ENCODE measurements around the gene TSPAN10. TPM values are rescaled to one million over a fixed set of nuclear protein-coding genes. Genes with fewer than 3 reads are reported as not detected.

TSPAN10 gene
- total and polyA plus RNA-seq, 8 donors = 0.24 to 2.2 (median 1.2) TPM

DNA sequence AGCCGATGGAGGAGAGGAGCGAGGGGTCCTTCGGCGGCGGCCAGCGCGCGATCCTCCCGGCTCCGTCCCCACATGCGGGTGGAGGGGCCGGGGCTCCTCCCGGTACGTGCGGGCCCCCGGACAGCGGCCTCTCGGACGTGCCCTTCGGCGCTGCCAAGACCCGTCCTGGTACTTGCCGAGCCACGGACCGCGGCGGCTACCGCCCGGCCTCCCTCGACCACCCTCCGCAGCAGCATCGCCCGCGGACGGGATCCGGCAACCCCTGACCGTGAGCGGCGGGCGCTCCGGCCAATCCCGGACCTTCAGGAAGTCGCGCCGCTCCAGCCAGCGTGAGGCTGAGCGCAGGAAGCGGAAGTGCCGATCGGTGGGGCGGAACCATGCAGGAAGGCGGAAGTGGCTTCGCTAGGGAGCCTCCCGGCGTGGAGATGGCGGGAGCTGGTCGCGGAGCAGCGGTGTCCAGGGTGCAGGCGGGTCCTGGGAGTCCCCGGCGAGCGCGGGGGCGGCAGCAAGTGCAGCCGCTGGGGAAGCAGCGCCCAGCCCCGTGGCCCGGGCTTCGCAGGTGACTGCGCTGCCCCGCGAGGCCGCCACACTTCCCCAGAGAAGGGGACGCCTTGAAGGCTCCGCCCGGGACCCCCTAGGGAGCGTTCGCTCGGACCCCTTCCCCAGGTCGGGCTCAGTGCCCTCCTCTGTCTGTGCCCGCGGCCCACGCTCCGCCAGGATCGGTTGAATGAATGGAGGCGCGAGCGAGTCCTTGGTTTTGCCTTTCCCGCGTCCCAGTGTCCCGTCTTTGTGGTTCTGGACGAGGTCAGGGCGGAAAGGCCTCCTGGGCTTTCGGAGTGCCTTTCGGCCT, 29.6 kb downstream of the TSPAN10 start, which contains the start of the genes CCDC137 and OXLD1:
TSS of gene CCDC137 (plus strand) at position 396 of the 850 bp plus-strand sequence. CDS start at position 426, 30 bp downstream.
TSS of gene OXLD1 (minus strand) at position 264 of the 850 bp plus-strand sequence. CDS start at position 236, 28 bp downstream.
- 0 to 1% methylated on average over 75 to 96 of the region's 96 CpGs for WGBS, 2 donors
- FAIRE-seq = no peak

DNA sequence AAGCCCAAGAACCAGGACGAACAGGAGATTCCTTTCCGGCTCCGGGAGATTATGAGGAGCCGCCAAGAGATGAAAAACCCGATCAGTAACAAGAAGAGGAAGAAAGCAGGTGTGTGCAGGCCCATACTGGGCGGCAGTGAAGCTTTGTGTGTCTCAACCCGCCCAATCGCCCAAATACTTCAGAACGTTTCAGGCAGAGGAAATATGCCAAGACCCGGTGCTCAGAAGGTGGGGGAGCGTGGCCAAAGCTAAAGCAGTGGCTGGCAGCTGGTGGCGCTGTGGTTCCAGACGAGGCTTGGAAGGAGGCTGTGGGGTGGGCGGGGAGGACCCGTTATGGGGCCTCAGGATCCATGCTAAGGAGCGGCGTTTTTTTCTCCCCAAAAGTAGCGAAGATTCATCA, 30.8 kb downstream of the TSPAN10 start:
- Histone ChIP-seq H3K9me3 (no peaks in the 10 kb centered on the region), H3K4me1 (peaks cover 0 to 15% (median 6%) of the 10 kb centered on the region in 3 donors), H3K36me3 (peaks cover 0 to 16% (median 7%) of the 10 kb centered on the region in 3 donors), H3K27me3 (no peaks in the 10 kb centered on the region), H3K4me3 (peak overlapping the region in 1 of 4 donors; percentile 80), H3K27ac (no peak overlapping the region)
- ATAC-seq (no peak), DNase-seq (no peak), FAIRE-seq (no peak)
- TF ChIP-seq, protein P1, sequence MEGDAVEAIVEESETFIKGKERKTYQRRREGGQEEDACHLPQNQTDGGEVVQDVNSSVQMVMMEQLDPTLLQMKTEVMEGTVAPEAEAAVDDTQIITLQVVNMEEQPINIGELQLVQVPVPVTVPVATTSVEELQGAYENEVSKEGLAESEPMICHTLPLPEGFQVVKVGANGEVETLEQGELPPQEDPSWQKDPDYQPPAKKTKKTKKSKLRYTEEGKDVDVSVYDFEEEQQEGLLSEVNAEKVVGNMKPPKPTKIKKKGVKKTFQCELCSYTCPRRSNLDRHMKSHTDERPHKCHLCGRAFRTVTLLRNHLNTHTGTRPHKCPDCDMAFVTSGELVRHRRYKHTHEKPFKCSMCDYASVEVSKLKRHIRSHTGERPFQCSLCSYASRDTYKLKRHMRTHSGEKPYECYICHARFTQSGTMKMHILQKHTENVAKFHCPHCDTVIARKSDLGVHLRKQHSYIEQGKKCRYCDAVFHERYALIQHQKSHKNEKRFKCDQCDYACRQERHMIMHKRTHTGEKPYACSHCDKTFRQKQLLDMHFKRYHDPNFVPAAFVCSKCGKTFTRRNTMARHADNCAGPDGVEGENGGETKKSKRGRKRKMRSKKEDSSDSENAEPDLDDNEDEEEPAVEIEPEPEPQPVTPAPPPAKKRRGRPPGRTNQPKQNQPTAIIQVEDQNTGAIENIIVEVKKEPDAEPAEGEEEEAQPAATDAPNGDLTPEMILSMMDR (IDR thresholded peaks at IDR 0.05) = no peak
- intact Hi-C loops (cut with DNase I) = no loop called here
- 84 to 88% methylated on average over 18 of the region's 18 CpGs for WGBS, 2 donors

More for the DNA sequence above, 29.6 kb downstream of the TSPAN10 start, which contains the start of the genes CCDC137 and OXLD1:
- peaks cover 0 to 15% (median 6%) of the 10 kb centered on the region in 3 donors for H3K4me1 ChIP-seq
- ATAC-seq (peak; percentile 98 to 99 (median 99)), DNase-seq (peak; percentile 94 to 98 (median 96))
- TF ChIP-seq, protein P1 (IDR thresholded peaks at IDR 0.05) = no peak
- no peaks in the 10 kb centered on the region for H3K27me3 ChIP-seq
- H3K27ac ChIP-seq = peak within 1 kb of the TSS; percentile 33 to 63 (median 62)
- intact Hi-C loops (cut with DNase I) = no loop called here
- no peaks in the 10 kb centered on the region for H3K9me3 ChIP-seq
- peaks cover 0 to 6% (median 0%) of the 10 kb centered on the region in 3 donors for H3K36me3 ChIP-seq
- peak within 1 kb of the TSS; percentile 80 to 99 (median 98) for H3K4me3 ChIP-seq

DNA sequence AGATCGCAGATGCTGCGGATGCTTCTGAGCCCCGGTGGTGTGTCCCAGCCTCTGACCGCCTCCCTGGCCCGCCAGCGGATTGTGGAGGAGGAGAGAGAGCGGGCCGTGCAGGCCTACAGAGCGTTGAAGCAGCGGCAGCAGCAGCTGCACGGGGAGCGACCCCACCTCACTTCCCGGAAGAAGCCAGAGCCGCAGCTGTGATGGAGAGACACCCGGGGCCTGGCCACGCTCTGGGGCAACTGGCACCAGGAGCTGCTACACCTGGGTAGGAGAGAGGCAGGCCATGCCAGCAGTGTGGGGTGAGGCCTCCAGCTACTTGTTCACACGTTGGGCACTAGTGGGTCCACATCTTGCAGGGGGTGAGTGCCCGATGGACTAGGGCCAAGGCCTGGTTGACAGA, 35.5 kb downstream of the TSPAN10 start:
- 82 to 84% methylated on average over 18 of the region's 18 CpGs for WGBS, 2 donors
- ATAC-seq (no peak), DNase-seq (peak in 1 of 6 donors; percentile 66), FAIRE-seq (no peak)
- Histone ChIP-seq H3K9me3 (no peaks in the 10 kb centered on the region), H3K4me1 (peaks cover 0 to 4% (median 0%) of the 10 kb centered on the region in 3 donors), H3K27ac (no peak overlapping the region), H3K27me3 (no peaks in the 10 kb centered on the region), H3K36me3 (peaks cover 0 to 16% (median 12%) of the 10 kb centered on the region in 3 donors), H3K4me3 (no peak overlapping the region)
- TF ChIP-seq, protein P1 (IDR thresholded peaks at IDR 0.05) = no peak
- intact Hi-C loops (cut with DNase I) = no loop called here

DNA sequence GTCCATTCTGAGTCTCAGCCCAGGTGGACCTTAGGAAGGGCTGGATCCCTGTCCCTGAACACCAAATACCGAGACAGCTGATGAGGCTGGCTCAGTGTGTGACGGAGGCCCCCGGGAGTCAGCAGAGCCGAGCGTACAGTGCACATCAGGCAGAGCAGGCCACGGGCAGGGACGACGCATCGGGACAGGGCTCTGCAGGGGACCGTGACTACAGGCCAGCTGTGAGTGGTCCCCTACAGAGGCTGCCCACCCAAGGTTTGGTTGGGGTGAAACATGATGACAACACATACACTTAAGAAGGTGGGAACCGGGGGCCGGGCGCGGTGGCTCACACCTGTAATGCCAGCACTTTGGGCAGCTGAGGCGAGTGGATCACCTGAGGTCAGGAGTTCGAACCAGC, 36.0 kb downstream of the TSPAN10 start:
- Histone ChIP-seq H3K4me3 (no peak overlapping the region), H3K27me3 (no peaks in the 10 kb centered on the region), H3K27ac (no peak overlapping the region), H3K36me3 (peaks cover 0 to 16% (median 12%) of the 10 kb centered on the region in 3 donors), H3K4me1 (no peaks in the 10 kb centered on the region), H3K9me3 (no peaks in the 10 kb centered on the region)
- TF ChIP-seq, protein P1 (IDR thresholded peaks at IDR 0.05) = no peak
- ATAC-seq = no peak
- no peak for DNase-seq
- WGBS, 2 donors = 90 to 95% methylated on average over 16 of the region's 16 CpGs
- intact Hi-C loops (cut with DNase I) = no loop called here
- no peak for FAIRE-seq

All from pancreas (tissue), 10 donors.